Measurements from ENCODE around the gene WNT8B.

WNT8B gene

GRCh38 chr10:100528123-100528886 is 65.5 kb downstream of the WNT8B start:
- H3K9me3 Mint-ChIP-seq, result no peaks in the 10 kb centered on the region
- peaks cover 37% of the 10 kb centered on the region for H3K36me3 Mint-ChIP-seq (ENCODE audit: insufficient read depth)
- peak overlapping the region; percentile 97 for H3K27ac Mint-ChIP-seq (ENCODE audit: low read depth)
- H3K4me3 Mint-ChIP-seq, result peak overlapping the region; percentile 92
- peak; percentile 30 for ATAC-seq (replicated peaks; ENCODE audit: extremely low read depth, poor library complexity, severe bottlenecking)
- peaks cover 33% of the 10 kb centered on the region for H3K4me1 Mint-ChIP-seq
- no peak for DNase-seq (ENCODE audit: low spot score in 2 of 2)
- no peaks in the 10 kb centered on the region for H3K27me3 Mint-ChIP-seq

GRCh38 chr10:100528921-100529474 is 66.2 kb downstream of the WNT8B start:
- H3K27me3 Mint-ChIP-seq, result no peaks in the 10 kb centered on the region
- no peak for DNase-seq (ENCODE audit: low spot score in 2 of 2)
- H3K9me3 Mint-ChIP-seq, result no peaks in the 10 kb centered on the region
- H3K27ac Mint-ChIP-seq (ENCODE audit: low read depth), result peak overlapping the region; percentile 97
- peak; percentile 25 for ATAC-seq (replicated peaks; ENCODE audit: extremely low read depth, poor library complexity, severe bottlenecking)
- peaks cover 32% of the 10 kb centered on the region for H3K36me3 Mint-ChIP-seq (ENCODE audit: insufficient read depth)
- peaks cover 33% of the 10 kb centered on the region for H3K4me1 Mint-ChIP-seq
- H3K4me3 Mint-ChIP-seq, result peak overlapping the region; percentile 92

GRCh38 chr10:100529475-100530298 is 66.9 kb downstream of the WNT8B start, which contains the start of gene NDUFB8:
TSS of gene NDUFB8 (minus strand) at chr10:100529871. CDS start at chr10:100529851, 20 bp downstream.
- peak within 1 kb of the TSS; percentile 97 for H3K27ac Mint-ChIP-seq (ENCODE audit: low read depth)
- H3K4me3 Mint-ChIP-seq, result peak within 1 kb of the TSS; percentile 92
- H3K4me1 Mint-ChIP-seq, result peaks cover 31% of the 10 kb centered on the region
- peaks cover 31% of the 10 kb centered on the region for H3K36me3 Mint-ChIP-seq (ENCODE audit: insufficient read depth)
- H3K9me3 Mint-ChIP-seq, result no peaks in the 10 kb centered on the region
- DNase-seq (ENCODE audit: low spot score in 2 of 2), result peak; percentile 78 to 80
- peak; percentile 81 for ATAC-seq (replicated peaks; ENCODE audit: extremely low read depth, poor library complexity, severe bottlenecking)
- H3K27me3 Mint-ChIP-seq, result no peaks in the 10 kb centered on the region

GRCh38 chr10:100531761-100532160 is 69.0 kb downstream of the WNT8B start:
- no peak overlapping the region for H3K27ac Mint-ChIP-seq (ENCODE audit: low read depth)
- DNase-seq (ENCODE audit: low spot score in 2 of 2) (no peak), ATAC-seq (replicated peaks; ENCODE audit: extremely low read depth, poor library complexity, severe bottlenecking) (no peak)
- peaks cover 24% of the 10 kb centered on the region for H3K4me1 Mint-ChIP-seq
- H3K27me3 Mint-ChIP-seq, result no peaks in the 10 kb centered on the region
- peaks cover 14% of the 10 kb centered on the region for H3K36me3 Mint-ChIP-seq (ENCODE audit: insufficient read depth)
- no peaks in the 10 kb centered on the region for H3K9me3 Mint-ChIP-seq
- peak overlapping the region; percentile 31 for H3K4me3 Mint-ChIP-seq

Data from central memory CD8-positive, alpha-beta T cell (primary cell).